ENCODE data around the gene IQCH.

The IQCH gene

GRCh38 chr15:67406257-67406861 lies 151.8 kb downstream of the IQCH start:
- Histone ChIP-seq H3K4me1 (ENCODE audit: insufficient read depth, low read length, severe bottlenecking) (peaks cover 17% of the 10 kb centered on the region), H3K36me3 (ENCODE audit: insufficient read depth, low read length) (no peaks in the 10 kb centered on the region), H3F3A (ENCODE audit: insufficient read depth, low read length) (no peaks in the 10 kb centered on the region), H3K9ac (ENCODE audit: low read length) (no peak overlapping the region), H3K9me2 (ENCODE audit: low read depth, low read length) (no peaks in the 10 kb centered on the region), H3K9me3 (ENCODE audit: low read length) (no peaks in the 10 kb centered on the region), H2AFZ (ENCODE audit: low read length) (no peak overlapping the region), H3K27me3 (ENCODE audit: insufficient read depth, low read length) (no peaks in the 10 kb centered on the region), H3K27ac (ENCODE audit: low read depth, low read length, poor library complexity, severe bottlenecking) (no peak overlapping the region), H3K4me3 (ENCODE audit: low read depth, low read length, poor library complexity, severe bottlenecking) (no peak overlapping the region), H3K79me2 (ENCODE audit: insufficient read depth, low read length) (no peaks in the 10 kb centered on the region), H4K20me1 (ENCODE audit: insufficient read depth, low read length) (no peaks in the 10 kb centered on the region), H3K4me2 (ENCODE audit: low read length) (no peak overlapping the region)
- TF ChIP-seq EZH2 (IDR thresholded peaks at IDR 0.05; ENCODE audit: borderline replicate concordance, low read length) = no peak
- no peak for TF ChIP-seq CTCF (IDR thresholded peaks at IDR 0.05; ENCODE audit: low read length)

- no peak overlapping the region for H3K4me3 ChIP-seq (ENCODE audit: low read depth, low read length, poor library complexity, severe bottlenecking)
- no peaks in the 10 kb centered on the region for H3F3A ChIP-seq (ENCODE audit: insufficient read depth, low read length)
- no peaks in the 10 kb centered on the region for H3K9me3 ChIP-seq (ENCODE audit: low read length)
- H2AFZ ChIP-seq (ENCODE audit: low read length) = no peak overlapping the region
- no peaks in the 10 kb centered on the region for H4K20me1 ChIP-seq (ENCODE audit: insufficient read depth, low read length)
- H3K4me1 ChIP-seq (ENCODE audit: insufficient read depth, low read length, severe bottlenecking) = peaks cover 17% of the 10 kb centered on the region
- H3K9ac ChIP-seq (ENCODE audit: low read length) = no peak overlapping the region
- no peaks in the 10 kb centered on the region for H3K27me3 ChIP-seq (ENCODE audit: insufficient read depth, low read length)
- no peaks in the 10 kb centered on the region for H3K79me2 ChIP-seq (ENCODE audit: insufficient read depth, low read length)
- no peaks in the 10 kb centered on the region for H3K36me3 ChIP-seq (ENCODE audit: insufficient read depth, low read length)
- no peaks in the 10 kb centered on the region for H3K9me2 ChIP-seq (ENCODE audit: low read depth, low read length)
- TF ChIP-seq CTCF (IDR thresholded peaks at IDR 0.05; ENCODE audit: low read length) (no peak), EZH2 (IDR thresholded peaks at IDR 0.05; ENCODE audit: borderline replicate concordance, low read length) (no peak)
- no peak overlapping the region for H3K4me2 ChIP-seq (ENCODE audit: low read length)
- no peak overlapping the region for H3K27ac ChIP-seq (ENCODE audit: low read depth, low read length, poor library complexity, severe bottlenecking)
Measured at GRCh38 chr15:67407786-67408185, 153.2 kb downstream of the IQCH start.

GRCh38 chr15:67409175-67409574 lies 154.6 kb downstream of the IQCH start:
- Histone ChIP-seq H3K9me2 (ENCODE audit: low read depth, low read length) (no peaks in the 10 kb centered on the region), H3F3A (ENCODE audit: insufficient read depth, low read length) (no peaks in the 10 kb centered on the region), H3K9me3 (ENCODE audit: low read length) (no peaks in the 10 kb centered on the region), H4K20me1 (ENCODE audit: insufficient read depth, low read length) (no peaks in the 10 kb centered on the region), H3K27ac (ENCODE audit: low read depth, low read length, poor library complexity, severe bottlenecking) (no peak overlapping the region), H3K9ac (ENCODE audit: low read length) (no peak overlapping the region), H2AFZ (ENCODE audit: low read length) (no peak overlapping the region), H3K4me1 (ENCODE audit: insufficient read depth, low read length, severe bottlenecking) (peaks cover 17% of the 10 kb centered on the region), H3K4me2 (ENCODE audit: low read length) (no peak overlapping the region), H3K4me3 (ENCODE audit: low read depth, low read length, poor library complexity, severe bottlenecking) (no peak overlapping the region), H3K79me2 (ENCODE audit: insufficient read depth, low read length) (no peaks in the 10 kb centered on the region), H3K36me3 (ENCODE audit: insufficient read depth, low read length) (no peaks in the 10 kb centered on the region), H3K27me3 (ENCODE audit: insufficient read depth, low read length) (no peaks in the 10 kb centered on the region)
- TF ChIP-seq CTCF (IDR thresholded peaks at IDR 0.05; ENCODE audit: low read length) (no peak), EZH2 (IDR thresholded peaks at IDR 0.05; ENCODE audit: borderline replicate concordance, low read length) (no peak)
